ENCODE measurements around the gene RAB36.

Gene RAB36

DNA sequence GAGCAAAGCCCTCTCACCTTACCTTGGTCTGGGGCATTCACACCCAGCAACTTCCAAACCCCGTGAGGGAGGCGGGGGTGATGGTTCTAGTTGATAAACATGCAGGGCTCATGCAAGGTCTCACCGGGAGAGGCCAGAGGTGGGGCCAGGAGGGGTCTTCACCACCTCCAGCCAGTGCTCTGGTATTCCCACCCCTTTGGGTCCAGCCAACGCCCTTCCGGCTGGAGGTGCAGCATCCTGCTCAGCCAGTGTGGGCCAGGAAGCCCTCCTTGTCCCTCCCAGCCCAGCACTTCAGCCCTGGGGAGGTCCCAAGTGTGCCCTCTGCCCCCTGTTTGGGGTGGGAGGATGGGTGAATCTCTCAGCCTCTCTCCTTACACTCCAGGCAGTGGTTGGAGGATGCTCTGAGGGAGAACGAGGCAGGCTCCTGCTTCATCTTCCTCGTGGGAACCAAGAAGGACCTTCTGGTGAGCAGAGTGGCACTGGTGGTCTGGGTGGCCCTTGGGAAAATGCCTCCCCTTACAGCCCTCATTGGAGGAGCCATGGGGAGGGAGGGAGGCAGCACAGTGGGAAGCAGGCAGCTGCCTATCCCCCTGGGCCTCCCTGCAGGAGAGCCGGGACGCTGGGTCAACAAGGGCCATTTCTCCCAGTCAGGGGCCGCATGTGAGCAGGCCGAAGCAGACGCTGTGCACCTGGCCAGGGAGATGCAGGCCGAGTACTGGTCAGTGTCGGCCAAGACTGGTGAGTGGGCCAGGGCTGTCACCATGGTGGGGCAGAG lies 13.4 kb downstream of the RAB36 start:
- no peak for DNase-seq (ENCODE audit: low read depth in 2 of 2)

GRCh38 chr22:23159291-23159630 lies 14.0 kb downstream of the RAB36 start:
- no peak for DNase-seq (ENCODE audit: low read depth in 2 of 2)

- no peak for DNase-seq (ENCODE audit: low read depth in 2 of 2)
Measured at GRCh38 chr22:23161029-23161428, 15.8 kb downstream of the RAB36 start.

DNA sequence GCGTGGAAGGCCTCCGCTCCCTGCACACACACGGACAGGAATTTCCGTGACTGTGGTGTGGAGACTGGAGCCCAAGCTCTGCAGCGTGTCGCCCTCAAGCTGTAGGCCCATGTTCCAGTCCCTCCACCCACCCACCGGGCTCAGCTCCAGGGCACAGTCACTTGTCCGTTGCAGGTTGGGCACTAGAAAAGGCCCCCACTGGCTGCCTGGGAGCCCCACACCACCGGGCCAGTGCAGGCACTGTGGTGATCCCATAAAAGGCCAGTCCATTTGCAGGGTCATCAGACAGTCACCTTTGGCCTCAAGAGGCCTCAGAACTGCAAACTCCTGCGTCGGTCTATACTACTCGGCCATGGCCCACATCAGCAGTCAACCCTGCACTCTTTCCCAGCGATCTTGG lies 16.3 kb downstream of the RAB36 start:
- DNase-seq (ENCODE audit: low read depth in 2 of 2), result no peak

DNA sequence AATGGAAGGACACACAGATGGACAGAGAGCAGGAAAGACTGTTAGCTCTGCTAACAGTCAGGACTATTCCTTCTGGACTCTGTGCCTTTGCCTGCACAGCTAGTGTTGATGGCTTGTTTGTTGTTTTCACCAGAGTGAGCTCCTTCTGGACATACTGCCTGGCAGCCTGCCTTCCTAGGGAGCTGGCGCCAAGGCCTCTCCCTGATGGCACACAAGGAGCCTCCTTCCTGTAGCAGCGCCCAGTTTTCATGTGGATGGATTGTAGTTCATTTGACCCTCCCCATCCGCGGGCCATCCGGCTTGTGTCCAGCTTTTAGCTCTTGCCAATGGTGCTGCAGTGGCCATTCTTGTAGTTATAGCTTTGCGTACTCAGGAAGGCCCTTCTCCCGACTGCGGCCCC lies 18.4 kb downstream of the RAB36 start:
- DNase-seq (ENCODE audit: low read depth in 2 of 2), result no peak

GRCh38 chr22:23164091-23164490 lies 18.8 kb downstream of the RAB36 start:
- DNase-seq (ENCODE audit: low read depth in 2 of 2), result no peak

- no peak for DNase-seq (ENCODE audit: low read depth in 2 of 2)
Measured at GRCh38 chr22:23166042-23166831, 21.0 kb downstream of the RAB36 start.

- DNase-seq (ENCODE audit: low read depth in 2 of 2), result no peak
Measured at GRCh38 chr22:23166841-23167616, 21.8 kb downstream of the RAB36 start.

DNA sequence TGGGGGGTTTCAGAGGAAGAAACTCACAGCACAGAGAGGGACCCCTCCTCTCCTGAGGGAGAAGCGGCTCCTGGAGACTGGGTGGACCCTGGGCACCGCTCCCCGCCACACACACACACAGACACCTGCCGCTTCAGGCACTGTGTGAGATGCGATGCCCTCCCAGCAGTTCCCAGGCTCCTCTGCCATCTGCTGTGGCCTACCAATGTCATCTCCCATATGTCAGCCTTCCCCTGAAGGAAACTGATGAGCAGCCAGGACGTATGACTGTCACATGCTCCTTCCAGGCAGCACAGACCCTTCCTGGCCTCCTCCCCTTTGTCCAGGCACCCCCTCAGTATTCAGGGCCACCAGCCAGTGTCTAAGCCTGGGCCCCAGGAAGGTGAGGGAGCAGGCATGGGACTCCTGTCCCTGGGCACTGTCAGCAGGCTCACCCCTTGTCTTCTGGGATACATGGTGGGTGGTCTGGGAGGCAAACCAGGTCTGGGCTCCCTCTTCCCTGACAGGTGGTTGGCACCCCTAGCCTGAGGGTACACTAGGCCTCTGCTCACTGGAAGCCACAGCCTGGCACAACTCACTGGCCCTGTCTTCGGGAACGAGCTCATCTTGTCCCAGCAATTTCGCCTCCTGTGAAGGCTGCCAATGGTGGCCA lies 23.2 kb downstream of the RAB36 start:
- DNase-seq (ENCODE audit: low read depth in 2 of 2), result no peak

DNA sequence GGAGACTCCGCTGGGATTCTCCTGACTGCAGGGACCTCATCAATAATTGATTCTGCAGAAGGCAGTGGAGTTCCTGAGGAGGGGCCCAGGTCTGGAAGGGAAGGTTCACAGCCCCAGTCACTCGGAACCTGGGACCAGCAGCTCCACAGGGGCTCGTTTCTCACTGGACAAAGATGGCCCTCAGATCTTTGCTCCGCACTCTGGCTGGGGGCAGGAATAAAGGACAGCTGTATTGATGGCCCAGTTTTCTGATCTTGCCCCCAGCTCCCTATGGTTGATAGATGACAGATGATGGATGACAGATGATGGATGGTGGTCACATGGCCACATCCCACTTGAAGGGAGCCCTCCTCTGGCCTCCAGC lies 23.7 kb downstream of the RAB36 start:
- no peak for DNase-seq (ENCODE audit: low read depth in 2 of 2)

DNA sequence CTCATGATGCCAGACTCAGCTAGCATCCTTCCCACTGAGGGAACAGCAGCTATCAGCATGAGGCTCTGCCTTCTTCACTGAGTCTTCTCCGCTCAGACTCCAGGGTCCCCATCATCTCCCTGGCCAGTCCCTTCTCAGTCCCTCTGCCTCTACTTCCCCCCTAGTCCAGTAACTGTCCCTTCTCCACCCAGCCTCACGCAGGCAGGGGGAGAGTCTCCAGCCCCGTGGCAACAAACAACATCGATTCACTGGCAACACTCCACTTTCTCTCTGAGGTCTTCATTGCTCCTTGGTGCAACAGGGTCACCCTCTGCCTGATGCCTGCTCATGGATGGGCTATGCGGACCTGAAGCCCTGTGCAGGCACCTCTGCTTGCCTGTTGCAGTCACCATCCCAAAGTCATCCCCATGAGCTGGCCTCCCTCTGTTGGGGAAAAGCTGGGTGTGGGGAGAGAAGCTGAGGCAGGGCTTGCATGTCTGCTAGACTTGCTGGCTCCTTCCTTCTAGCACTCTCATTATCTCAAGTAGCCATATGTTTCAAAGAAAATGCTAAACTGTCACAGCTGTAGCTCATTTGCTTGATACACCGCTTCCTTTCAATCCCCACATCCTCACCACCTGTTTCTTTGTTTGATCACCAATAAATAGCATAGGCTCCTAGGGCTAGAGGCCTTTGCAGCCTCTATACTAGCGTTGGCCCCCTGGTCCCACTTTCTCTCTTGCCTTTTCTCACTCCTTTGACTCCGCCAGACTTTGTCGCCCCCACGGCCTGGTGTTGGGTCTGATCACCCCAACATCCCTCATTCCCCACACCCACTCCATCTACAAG lies 30.8 kb downstream of the RAB36 start:
- DNase-seq (ENCODE audit: low read depth in 2 of 2), result no peak

DNA sequence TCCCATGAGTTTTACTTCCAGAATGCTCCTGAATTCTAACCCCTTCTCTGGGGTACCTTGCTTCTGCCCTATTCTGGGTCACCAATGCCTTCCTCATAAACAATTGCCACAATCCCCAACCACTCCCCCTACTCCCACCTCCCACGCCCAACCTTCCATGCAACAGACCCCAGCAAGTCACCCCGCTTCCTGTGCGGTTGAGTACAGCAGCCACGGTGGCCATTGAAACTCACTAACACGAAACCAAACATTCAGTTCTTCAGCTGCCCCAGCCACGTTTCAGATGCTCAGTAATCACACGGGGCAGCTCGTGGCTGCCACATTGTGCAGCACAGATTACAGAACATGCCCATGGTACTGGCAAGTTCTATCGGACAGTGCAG lies 31.4 kb downstream of the RAB36 start:
- no peak for DNase-seq (ENCODE audit: low read depth in 2 of 2)

GRCh38 chr22:23177197-23177596 lies 31.9 kb downstream of the RAB36 start:
- no peak for DNase-seq (ENCODE audit: low read depth in 2 of 2)

- DNase-seq (ENCODE audit: low read depth in 2 of 2), result peak; percentile 42 to 59
Measured at GRCh38 chr22:23178512-23179254, 33.4 kb downstream of the RAB36 start.

DNA sequence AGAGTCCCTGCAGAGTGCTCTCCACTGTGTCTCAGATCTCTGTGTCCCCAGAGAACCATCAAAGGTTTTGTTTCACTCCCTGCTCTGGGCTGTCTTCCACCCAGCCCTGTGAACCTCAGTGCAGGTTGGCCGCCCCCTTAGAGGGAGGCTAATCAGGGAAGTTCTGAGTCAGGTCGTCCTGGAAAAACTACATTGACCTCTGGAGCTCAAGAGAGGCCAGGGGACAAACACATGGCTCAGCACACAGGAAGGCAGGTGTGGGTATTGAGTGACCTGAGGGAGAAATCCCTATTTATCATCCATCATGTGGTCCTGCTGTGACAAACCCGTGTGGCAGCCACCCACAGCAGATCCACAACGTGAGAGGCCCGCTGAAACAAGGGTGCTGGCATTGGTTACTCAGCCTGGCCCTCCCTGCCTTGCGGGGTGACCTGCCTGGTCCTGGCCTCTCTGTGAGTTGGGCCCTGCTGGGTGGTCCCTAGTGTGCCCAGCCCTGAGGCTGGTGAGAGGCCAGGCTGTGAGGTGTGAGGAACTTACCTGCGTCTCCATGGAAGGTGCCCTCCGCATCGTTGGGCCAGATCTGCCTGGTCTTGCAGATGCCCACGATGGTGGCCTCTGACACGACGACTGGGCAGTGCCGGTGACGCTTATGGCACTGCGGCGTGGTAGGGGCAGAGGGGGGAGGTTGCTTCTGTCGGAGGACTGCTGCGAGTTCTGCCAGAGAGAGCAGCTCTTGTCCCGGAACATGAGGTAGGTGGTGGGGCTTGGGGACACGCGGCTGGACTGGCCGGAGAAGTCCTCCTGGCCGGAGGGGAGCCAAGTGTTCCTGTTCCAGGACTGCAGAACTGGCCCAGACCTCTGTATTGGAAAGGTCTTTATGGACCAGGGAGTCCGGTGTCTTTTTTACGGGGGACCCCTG lies 34.4 kb downstream of the RAB36 start:
- peak in 1 of 2 donors; percentile 15 for DNase-seq (ENCODE audit: low read depth in 2 of 2)

DNA sequence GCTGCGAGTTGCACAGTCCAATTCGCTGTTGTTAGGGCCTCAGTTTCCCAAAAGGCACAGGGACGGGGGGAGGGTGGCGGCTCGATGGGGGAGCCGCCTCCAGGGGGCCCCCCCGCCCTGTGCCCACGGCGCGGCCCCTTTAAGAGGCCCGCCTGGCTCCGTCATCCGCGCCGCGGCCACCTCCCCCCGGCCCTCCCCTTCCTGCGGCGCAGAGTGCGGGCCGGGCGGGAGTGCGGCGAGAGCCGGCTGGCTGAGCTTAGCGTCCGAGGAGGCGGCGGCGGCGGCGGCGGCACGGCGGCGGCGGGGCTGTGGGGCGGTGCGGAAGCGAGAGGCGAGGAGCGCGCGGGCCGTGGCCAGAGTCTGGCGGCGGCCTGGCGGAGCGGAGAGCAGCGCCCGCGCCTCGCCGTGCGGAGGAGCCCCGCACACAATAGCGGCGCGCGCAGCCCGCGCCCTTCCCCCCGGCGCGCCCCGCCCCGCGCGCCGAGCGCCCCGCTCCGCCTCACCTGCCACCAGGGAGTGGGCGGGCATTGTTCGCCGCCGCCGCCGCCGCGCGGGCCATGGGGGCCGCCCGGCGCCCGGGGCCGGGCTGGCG lies 35.1 kb downstream of the RAB36 start, which contains the start of gene BCR:
BCR (plus strand) TSS at position 209 of the 592 bp plus-strand sequence. CDS start 452 bp downstream, outside the sequence.
- DNase-seq (ENCODE audit: low read depth in 2 of 2), result peak; percentile 31 to 51

DNA sequence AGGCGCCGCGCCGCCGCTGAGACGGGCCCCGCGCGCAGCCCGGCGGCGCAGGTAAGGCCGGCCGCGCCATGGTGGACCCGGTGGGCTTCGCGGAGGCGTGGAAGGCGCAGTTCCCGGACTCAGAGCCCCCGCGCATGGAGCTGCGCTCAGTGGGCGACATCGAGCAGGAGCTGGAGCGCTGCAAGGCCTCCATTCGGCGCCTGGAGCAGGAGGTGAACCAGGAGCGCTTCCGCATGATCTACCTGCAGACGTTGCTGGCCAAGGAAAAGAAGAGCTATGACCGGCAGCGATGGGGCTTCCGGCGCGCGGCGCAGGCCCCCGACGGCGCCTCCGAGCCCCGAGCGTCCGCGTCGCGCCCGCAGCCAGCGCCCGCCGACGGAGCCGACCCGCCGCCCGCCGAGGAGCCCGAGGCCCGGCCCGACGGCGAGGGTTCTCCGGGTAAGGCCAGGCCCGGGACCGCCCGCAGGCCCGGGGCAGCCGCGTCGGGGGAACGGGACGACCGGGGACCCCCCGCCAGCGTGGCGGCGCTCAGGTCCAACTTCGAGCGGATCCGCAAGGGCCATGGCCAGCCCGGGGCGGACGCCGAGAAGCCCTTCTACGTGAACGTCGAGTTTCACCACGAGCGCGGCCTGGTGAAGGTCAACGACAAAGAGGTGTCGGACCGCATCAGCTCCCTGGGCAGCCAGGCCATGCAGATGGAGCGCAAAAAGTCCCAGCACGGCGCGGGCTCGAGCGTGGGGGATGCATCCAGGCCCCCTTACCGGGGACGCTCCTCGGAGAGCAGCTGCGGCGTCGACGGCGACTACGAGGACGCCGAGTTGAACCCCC lies 35.8 kb downstream of the RAB36 start:
- peak in 1 of 2 donors; percentile 15 for DNase-seq (ENCODE audit: low read depth in 2 of 2)

Measured in stimulated activated CD4-positive, alpha-beta T cell treated with anti-CD3 and anti-CD28 coated beads, Interleukin-4, amount 100 ng/mL, for 48 hours (primary cell).